ENCODE results near the gene YDJC.
"Not testable (repeated sequence)": the region's sequence is repeated elsewhere in the genome, so short reads cannot be mapped to it uniquely, and the experiment has no call there.

Gene YDJC

GRCh38 chr22:21629255-21630149 lies at the start of gene YDJC:
Gene YDJC, minus strand, starts transcription at chr22:21630022. Its CDS starts 8 bp downstream, at chr22:21630014.
- DNase-seq, result peak; percentile 89

GRCh38 chr22:21679383-21679782 lies 49.6 kb upstream of the YDJC start:
- DNase-seq, result no peak

GRCh38 chr22:21678842-21679241 lies 49.0 kb upstream of the YDJC start:
- DNase-seq, result not testable (repeated sequence)

GRCh38 chr22:21677606-21678443 lies 48.0 kb upstream of the YDJC start:
- DNase-seq, result no peak

- no peak for DNase-seq
Observed at GRCh38 chr22:21674638-21675245, 44.9 kb upstream of the YDJC start.

GRCh38 chr22:21673534-21674321 lies 43.9 kb upstream of the YDJC start:
- DNase-seq, result no peak

GRCh38 chr22:21672107-21672629 lies 42.3 kb upstream of the YDJC start:
- DNase-seq, result no peak

- DNase-seq, result no peak
Observed at GRCh38 chr22:21669026-21669425, 39.2 kb upstream of the YDJC start.

GRCh38 chr22:21666786-21667185 lies 37.0 kb upstream of the YDJC start:
- DNase-seq, result no peak

GRCh38 chr22:21665047-21665851 lies 35.4 kb upstream of the YDJC start:
- no peak for DNase-seq

- DNase-seq, result no peak
Observed at GRCh38 chr22:21663738-21664137, 33.9 kb upstream of the YDJC start.

- DNase-seq, result no peak
Observed at GRCh38 chr22:21661991-21662390, 32.2 kb upstream of the YDJC start.

- no peak for DNase-seq
Observed at GRCh38 chr22:21660904-21661303, 31.1 kb upstream of the YDJC start.

- DNase-seq, result no peak
Observed at GRCh38 chr22:21659864-21660525, 30.2 kb upstream of the YDJC start.

GRCh38 chr22:21657360-21658032 lies 27.7 kb upstream of the YDJC start:
- no peak for DNase-seq

- DNase-seq, result no peak
Observed at GRCh38 chr22:21657020-21657359, 27.2 kb upstream of the YDJC start.

GRCh38 chr22:21652547-21653545 lies 23.0 kb upstream of the YDJC start:
- DNase-seq, result no peak

- peak; percentile 86 for DNase-seq
Observed at GRCh38 chr22:21652010-21652546, 22.3 kb upstream of the YDJC start.

GRCh38 chr22:21651521-21652009 lies 21.7 kb upstream of the YDJC start:
- DNase-seq, result no peak

Data from kidney glomerular epithelial cell (primary cell).